GM19043 (cell line): ENCODE data around the gene KRT8.
"Not testable (repeated sequence)": the region's sequence is repeated elsewhere in the genome, so short reads cannot be mapped to it uniquely, and the experiment has no call there.

Source experiments
- ATAC-seq: cut with Tn5 transposase; IDR thresholded peaks from one replicate; pipeline ENCODE4 v1.9.1; 2021; ENCODE audit warnings: low read depth; ENCODE audit not compliant: unreplicated experiment

KRT8 gene

DNA sequence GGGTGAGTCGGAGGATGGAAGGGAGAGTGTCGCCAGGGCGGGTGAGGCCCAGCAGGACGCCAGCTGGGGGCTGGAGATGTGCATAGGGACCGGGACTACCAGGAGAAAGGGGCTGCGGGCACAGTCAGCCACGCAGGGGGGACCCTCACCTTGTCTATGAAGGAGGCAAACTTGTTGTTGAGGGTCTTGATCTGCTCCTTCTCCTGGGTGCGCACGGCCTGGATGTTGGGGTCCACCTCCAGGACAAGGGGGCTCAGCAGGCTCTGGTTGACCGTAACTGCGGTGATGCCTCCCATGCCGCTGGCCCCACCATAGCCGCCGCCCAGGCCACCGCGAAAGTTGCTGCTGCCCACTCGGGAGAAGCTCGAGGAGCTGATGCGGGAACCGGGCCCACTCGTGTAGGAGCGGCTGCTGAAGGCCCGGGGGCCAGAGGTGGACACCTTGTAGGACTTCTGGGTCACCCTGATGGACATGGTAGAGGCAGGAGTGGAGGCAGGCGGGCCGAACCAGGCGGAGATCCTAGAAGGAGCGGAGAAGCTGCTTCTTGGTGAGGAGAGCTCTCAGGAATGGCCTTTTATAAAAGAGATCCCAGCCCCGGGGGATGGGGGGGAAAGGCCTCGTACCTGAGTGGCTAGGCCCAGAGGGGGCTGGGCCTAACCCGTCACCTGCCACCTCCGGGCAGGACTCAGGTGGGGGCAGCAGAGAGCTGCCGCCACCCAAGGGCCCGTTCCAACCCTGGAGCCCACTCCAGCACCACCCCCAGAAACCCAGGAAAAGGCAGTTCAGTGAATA is at the start of gene KRT8:
Gene KRT8 (minus strand): TSS at position 568 of the 792 bp plus-strand sequence. CDS start 95 bp downstream, at position 473.
- not testable (repeated sequence) for ATAC-seq

DNA sequence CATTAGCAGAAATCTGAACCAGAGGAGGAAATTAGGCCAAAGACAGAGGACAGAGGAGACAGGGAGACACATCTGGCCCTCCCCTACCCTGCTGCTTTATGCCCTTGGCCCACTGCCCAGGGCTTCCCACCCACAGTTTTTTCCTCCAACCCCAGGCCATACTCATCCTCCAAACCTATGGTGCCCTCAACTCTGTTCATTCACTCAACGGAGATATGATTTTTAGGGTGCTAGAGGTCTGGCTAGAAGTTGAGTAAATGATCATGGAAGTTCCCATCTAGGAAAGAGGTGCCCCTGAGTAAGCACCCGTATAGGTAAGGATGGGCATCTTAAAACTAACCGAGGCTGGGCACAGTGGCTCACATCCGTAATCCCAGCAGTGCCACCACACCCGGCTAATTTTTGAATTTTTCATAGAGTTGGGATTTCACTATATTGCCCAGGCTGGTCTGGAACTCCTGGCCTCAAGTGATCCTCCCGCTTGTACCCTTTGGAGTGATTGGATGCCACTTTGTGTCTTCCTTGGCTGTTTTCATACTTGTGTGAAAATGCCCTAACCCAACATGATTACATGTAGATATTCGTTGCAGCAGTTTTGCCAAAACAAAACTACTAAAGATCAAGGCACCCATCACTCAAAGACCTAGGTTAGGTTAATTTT is 48.4 kb upstream of the KRT8 start:
- no peak for ATAC-seq

DNA sequence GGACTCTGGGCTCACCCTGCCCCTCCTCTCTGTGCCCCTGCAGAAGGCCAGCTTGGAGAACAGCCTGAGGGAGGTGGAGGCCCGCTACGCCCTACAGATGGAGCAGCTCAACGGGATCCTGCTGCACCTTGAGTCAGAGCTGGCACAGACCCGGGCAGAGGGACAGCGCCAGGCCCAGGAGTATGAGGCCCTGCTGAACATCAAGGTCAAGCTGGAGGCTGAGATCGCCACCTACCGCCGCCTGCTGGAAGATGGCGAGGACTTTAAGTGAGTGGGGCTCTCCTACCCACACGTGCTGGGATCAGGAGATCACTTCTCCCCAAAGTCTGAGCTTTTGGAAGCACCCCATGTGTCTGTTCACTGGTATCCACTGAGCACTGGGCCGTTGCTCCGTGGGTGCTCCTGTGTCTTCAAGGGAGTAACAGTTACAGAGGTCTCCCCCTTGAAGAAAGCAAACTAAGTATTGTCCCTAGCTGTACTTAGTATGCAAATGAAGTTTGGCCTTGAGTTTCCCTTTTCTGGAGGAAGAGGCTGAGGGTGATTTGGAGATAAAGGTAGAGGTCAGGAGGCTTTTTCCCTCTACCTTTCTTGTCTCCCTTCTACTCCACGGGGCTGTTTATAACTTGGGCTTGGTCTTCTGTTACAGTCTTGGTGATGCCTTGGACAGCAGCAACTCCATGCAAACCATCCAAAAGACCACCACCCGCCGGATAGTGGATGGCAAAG is 47.4 kb upstream of the KRT8 start:
- no peak for ATAC-seq

DNA sequence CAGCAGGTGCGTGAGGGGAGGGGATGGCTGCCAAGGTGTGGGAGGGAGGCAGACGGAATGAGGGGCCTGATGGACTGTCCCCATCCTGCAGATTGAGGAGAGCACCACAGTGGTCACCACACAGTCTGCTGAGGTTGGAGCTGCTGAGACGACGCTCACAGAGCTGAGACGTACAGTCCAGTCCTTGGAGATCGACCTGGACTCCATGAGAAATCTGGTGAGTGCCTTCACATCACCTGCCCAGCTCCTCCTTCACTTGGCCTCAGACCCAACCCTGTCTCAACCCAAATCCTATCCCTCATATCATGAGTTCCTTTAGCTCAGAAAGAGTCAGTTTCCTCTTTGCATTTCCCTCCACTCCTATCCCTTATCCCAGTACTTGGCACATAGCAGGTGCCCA is 46.8 kb upstream of the KRT8 start:
- no peak for ATAC-seq

DNA sequence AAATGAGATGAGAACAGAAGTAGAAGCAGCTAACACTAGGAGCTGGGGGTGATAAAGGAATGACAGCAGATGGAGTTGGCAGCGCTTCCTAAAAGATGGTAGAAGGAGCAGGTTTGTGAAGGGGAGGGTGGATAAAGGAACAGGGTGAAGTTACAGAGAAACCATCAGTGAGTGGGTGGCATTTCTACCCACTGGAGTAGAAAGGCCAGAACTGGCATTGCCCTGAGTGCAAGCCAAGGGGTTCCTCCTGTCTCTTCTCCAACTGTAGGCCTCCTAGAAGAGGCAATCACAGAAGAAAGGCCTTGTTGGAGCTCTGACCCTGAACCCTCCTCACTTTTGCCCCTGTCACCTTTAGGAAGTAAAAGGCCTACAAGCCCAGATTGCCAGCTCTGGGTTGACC is 46.2 kb upstream of the KRT8 start:
- no peak for ATAC-seq

DNA sequence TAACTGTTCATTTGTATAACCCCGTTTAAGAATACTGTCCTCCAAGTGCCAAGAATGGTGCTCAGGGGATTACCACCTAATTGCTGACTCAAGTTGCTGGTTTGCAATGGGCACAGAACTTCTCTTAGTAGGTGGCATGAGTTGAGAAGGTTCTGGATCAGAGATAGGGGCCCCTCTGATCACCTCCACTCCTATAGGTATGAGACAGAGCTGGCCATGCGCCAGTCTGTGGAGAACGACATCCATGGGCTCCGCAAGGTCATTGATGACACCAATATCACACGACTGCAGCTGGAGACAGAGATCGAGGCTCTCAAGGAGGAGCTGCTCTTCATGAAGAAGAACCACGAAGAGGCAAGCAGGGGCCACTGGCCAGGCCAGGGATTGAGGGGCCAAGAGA is 45.7 kb upstream of the KRT8 start:
- ATAC-seq: no peak

DNA sequence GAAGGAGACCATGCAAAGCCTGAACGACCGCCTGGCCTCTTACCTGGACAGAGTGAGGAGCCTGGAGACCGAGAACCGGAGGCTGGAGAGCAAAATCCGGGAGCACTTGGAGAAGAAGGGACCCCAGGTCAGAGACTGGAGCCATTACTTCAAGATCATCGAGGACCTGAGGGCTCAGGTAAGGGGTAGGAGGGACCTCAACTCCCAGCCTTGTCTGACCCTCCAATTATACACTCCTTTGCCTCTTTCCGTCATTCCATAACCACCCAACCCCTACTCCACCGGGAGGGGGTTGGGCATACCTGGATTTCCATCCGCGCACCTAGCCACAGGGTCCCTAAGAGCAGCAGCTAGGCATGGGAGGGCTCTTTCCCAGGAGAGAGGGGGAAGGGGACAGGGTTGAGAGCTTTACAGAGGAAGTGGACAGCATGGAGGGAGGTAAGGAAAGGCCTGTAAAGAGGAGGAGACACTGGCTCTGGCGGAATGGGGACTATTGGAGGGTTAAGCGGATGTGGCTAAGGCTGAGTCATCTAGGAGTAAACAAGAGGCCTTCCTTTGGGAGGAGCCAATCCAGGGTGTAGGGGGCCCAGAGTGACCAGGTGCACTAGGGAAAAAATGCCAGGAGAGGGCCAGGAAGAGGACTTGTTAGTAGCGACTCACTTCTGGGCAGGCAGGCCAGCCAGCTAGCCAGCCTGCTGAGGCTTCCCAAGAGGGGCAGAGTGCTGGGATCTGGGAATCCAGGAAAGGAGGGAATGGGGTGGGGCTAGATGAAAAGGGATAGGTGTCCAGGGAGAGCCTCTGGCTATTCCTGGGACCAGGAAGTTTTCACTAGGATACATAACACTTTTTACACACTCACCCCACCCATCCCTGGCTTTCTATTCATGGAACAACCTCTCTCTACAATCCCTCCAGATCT is 44.8 kb upstream of the KRT8 start:
- no peak for ATAC-seq

DNA sequence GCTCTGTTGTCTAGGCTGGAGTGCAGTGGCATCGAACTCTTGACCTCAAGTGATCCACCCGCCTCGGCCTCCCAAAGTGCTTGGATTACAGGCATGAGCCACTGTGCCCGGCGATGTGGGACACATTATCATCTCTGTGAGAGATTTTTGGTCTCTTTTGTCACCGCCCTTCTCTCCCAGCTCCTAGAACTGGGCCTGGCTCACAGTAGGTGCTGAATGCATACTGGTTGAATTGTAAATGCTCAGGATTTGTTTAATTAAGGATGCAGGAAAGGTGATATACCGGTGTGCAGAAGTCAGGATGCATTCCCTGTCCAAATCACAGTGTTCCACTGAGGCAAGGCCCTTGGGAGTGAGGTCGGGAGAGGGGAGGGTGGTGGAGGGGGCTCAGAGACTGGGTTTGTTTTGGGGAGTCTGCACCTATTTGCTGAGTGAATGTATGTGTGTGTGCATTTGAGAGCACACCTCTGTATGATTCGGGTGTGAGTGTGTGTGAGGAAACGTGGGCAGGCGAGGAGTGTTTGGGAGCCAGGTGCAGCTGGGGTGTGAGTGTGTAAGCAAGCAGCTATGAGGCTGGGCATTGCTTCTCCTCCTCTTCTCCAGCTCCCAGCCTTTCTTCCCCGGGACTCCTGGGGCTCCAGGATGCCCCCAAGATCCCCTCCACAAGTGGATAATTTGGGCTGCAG is 43.0 kb upstream of the KRT8 start:
- ATAC-seq: no peak

DNA sequence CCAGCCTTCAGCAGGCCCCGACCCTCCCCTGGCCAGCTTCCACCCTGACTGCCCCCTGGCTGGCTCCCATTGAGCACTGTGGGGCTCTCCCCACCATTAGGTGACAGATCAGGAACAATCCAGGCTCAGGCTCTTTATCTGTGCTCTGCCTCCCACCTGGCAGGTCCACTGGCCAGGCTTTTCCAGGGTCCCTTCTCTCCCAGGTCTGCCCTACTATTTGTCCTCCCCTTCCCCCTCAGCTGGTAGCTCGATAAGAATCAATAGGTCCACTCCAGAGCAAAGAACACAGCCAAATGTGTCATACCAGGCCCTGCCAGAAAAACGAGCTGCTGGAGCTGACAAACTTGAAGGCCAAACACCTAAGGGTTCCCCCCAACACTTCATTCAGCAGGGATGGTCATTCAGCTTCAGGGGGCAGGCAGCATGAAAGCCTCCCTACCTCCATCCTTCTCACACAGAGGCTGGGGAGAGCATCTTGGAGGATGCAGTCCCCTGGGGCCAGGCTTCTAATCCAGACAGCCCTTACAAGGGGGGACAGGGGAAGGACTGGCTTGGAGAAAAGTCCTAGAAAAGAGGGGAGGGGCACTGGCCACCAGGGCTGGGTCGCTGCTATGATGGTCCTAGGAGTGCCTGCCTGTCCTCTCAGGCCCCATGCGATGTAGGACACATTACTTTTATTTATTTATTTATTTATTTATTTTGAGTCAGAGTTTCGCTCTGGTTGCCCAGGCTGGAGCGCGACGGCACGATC is 42.1 kb upstream of the KRT8 start:
- ATAC-seq: no peak

DNA sequence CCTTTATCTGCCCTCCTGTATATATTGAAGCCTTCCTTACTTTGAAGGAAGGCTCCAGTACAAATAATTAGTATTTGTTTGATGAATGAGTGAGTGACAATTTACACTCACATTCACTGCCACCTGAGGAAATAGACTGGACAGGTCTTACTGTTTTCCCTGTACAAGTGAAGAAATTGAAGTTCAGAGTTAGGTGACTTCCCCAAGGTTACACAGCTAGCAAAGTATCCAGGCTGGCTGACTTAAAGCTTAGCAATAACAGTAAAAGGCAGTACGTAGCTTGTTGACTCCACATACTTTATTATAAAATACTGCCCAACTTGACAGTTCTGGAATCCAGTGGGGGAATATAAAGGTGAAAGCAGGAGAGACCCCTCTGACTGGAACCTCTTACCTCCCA is 41.5 kb upstream of the KRT8 start:
- ATAC-seq: no peak

DNA sequence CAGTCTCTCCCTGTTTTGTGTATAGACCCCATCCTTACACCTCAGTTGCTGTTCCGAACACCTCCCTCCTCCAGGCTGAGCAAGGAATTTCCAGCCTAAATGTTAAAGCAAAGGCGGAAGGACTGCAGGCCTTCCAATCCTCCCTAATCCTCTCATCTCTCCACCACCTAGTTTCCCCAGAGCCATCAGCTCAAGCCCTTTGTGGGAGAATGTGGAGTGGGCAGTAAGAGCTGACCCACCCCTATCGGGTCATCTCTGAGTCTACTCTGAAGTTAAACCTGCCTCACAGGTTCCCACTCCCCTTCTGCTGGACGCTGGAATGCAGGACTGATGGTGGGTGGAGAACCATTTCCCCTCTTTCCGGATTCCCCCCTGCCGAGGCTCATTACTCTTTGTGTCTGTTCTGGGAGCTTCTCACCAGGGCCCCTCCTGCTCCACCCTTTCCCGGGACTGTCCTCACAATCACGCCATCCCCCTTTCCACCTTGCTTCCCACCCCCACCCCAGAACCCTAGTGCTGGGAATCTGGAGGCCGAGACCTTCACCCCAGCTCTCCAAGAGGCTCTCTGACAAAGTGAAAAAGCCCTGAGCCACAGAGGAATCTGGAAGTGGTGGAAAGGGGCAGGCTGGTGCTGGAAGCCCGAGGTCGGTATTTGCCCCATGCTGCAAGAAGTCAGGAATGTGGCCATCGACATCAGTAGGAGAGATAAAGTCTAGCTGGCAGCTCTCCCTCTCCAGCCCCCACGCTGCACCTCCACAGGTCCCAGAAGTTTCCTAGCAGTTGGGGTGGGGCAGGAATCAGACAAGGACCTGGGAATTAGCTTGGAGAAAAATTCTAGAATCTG is 40.7 kb upstream of the KRT8 start:
- ATAC-seq: no peak

DNA sequence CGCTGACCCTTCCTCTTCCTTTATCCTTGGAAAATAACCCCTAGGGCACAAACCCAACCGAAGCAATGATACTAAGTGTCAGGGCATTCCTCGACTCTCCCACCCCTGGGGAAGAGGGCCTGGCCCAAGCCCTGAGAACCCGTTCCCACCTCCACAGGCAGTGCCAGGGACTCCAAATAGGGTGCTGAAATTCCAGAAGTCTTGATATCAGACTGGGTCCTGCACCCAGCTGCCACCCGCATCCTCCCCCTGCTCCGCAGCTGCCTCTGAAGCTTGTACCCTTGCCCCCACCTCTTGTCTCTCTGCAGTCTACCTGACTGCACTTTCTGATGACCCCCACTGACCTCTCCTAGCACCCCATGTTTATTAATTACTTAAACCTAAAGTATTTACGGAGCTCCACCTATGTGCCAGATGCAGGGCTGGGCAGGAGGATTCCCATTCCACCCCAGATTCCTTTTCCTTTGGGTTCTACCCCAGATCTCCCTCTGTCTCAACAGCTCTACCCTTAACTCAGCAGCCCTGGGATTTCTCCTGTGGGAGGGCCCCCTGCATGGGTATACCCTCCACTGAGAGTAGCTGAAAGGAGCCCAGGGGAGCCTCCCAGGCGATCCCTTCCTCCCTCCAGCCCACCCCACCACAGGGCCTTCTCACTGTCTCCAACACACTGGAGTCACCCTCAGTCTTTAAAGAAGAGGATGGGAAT is 40.0 kb upstream of the KRT8 start:
- ATAC-seq: no peak

DNA sequence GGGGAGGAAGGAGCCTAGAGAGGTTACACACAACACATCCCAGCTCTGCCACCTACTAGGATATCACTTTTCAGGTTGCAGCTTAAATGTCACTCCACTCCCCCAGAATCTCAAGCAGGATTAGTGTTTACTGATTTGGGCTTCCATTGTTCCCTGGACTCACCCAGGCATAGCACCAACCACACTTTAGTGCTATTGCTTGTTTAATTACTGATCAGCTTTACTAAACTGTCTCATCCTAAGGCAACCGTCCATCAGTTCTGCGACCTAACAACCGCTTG is 38.0 kb upstream of the KRT8 start:
- no peak for ATAC-seq

DNA sequence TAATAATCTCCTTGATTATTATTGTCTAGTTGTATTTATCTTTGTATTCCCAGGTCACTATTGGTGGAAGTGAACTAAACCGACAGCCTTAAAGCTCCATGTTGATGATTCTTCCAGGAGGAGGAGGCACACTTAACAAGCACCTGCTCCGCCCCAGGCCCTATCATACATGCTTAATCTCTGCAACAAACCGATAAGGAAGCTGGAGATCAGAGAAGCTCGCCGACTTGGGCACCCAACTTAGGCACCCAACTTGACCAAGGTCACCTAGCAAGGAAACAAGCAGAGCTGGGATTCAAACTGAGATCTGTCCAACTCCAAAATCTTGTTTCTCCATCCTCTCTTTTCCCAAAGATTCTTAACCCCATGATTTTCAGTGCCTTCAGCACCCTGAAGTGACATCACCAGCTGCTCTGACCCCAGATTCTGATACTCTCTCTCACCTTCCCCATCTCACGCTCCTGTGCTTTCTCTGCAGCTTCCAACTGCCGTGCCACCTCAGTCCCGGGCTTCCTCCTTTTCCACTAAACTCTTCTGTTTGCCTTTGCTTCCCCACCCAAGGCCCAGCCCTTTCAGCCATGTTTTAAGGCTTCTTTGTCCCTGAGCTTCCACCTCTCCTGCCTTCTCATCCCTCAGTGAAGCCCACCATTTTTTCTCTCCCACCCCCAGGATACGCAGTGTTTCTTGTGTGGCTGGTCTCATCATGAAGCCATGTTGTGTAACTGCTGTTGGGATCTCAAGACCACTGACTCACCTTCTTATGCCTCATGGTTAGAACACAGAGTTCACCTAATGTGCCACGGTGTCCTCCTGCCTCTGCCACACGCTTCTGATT is 37.4 kb upstream of the KRT8 start:
- no peak for ATAC-seq

DNA sequence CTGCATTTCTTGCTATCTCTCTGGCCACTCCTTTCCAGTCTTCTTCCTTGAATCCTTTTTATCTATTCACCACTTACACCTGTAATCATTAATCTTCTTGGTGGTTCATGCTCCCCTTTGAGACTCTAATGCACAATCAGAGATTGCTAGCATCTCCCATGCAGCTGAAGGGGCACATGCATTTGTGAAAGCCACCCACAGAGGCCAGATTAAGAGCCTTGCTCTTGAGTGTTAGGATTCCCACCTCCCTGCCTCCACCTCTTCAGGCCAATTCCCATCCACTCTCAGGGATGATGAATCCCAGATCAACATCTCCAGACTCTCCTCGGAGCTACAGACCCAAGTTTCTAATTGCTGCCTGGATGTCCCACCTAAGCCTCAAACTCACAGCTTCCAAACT is 24.7 kb upstream of the KRT8 start:
- no peak for ATAC-seq

DNA sequence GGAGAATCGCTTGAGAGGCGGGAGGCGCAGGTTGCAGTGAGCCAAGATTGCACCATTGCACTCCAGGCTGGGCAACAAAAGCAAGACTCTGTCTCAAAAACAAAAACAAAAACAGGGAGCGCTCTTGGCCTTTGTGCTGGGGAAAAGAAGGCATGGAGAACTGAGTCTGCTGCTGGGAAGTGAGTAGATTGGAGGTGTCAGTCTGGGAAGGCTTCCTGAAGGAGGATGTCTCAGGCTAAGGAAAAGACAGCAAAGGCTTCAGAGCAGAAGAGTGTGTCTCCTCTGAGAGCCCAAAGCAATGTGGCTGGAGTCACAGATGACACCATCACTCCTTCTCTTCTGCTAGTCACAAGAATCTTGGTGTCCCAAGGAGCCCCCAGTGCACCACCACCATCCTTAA is 23.1 kb upstream of the KRT8 start:
- no peak for ATAC-seq

DNA sequence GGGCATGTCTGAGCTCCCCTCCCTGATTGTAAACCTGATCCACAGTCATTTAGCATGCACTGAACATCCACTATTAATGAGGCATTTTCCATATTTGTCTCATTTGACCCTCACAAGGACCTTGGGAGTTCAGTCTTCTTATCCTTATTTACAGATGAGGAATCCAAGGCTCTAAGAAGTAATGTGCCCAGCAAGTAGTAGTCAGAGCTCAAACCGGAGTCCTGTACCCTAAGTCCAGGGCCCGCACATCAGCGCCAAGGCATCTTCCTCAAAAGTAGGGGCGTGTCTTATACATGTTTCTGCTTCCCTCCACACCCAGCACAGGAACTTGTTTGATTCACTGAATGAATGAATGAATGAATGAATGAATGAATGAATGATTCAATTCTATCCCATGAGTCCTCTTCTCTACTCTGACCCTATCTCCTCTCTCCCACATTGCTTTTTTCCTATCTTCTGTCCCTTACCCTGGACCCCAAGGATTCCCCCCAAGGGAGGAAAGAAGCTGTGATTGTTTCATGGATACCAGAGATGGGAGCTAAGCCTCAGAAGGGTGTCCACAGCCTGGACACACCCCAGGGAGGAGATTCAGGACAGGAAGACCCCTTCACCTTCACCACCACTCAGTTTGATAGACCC is 21.8 kb upstream of the KRT8 start:
- no peak for ATAC-seq
